Tibial artery (tissue), 4 donors: ENCODE measurements around the gene ITGB3.

Experiments used
- DNase-seq, 2 donors: peaks; one replicate each; pipeline ENCODE4 v3.0.0-alpha.2; 2019
- H3K27ac ChIP-seq, 2 donors: fragments of 200-600 bp; sonication (generic) in 1 of 2; 1 replicate in 1 of 2; 2 replicates in 1 of 2; pipeline ENCODE4 v1.5.1; 2018 to 2019; ENCODE audit warnings: mild to moderate bottlenecking in 1 of 2
- H3K27me3 ChIP-seq, 2 donors: fragments of 200-600 bp; sonication (generic) in 1 of 2; one replicate each; pipeline versions ENCODE4 v1.5.1 to v1.6.0; 2016 to 2019
- H3K36me3 ChIP-seq, 3 donors: fragments of 200-600 bp; sonication (generic) in 2 of 3; one replicate each; pipeline ENCODE4 v1.5.1; 2016 to 2019; ENCODE audit warnings: mild to moderate bottlenecking in 2 of 3
- H3K4me1 ChIP-seq, 4 donors: fragments of 200-600 bp; sonication (generic) in 2 of 4; 1 replicate in 3 of 4; 2 replicates in 1 of 4; pipeline ENCODE4 v1.5.1; 2016 to 2019
- H3K4me3 ChIP-seq, 2 donors: fragments of 200-600 bp; sonication (generic) in 1 of 2; 1 replicate in 1 of 2; 2 replicates in 1 of 2; pipeline ENCODE4 v1.5.1; 2018 to 2019; ENCODE audit warnings: mild to moderate bottlenecking in 2 of 2
- H3K9me3 ChIP-seq, 3 donors: fragments of 200-600 bp; sonication (generic) in 1 of 3; one replicate each; pipeline ENCODE4 v1.5.1; 2016 to 2019
- CTCF ChIP-seq, 2 experiments: fragments of 200-600 bp in 1 of 2; fragments of 450-650 bp in 1 of 2; IDR thresholded peaks; one replicate each; pipeline ENCODE4 v1.5.1; 2017 to 2019; ENCODE audit warnings: antibody characterized with exemption in 2 of 2, mild to moderate bottlenecking in 1 of 2, moderate library complexity in 1 of 2
- intact Hi-C: fragments of 100-400 bp; cut with DNase I; formaldehyde crosslinking; loops from one replicate; pipeline ENCODE4 v1.15.0; 2023; ENCODE audit warnings: low total_unique reads

Gene ITGB3

GRCh38 chr17:47295874-47296255 is 42.2 kb downstream of the ITGB3 start:
- Histone ChIP-seq H3K4me1 (peaks cover 0 to 61% (median 38%) of the 10 kb centered on the region in 4 donors), H3K4me3 (no peak overlapping the region), H3K27me3 (no peaks in the 10 kb centered on the region), H3K9me3 (no peaks in the 10 kb centered on the region), H3K27ac (peak overlapping the region; percentile 81 to 86), H3K36me3 (peaks cover 17 to 43% (median 25%) of the 10 kb centered on the region in 3 donors)
- intact Hi-C loops = no loop called here
- DNase-seq = no peak
- TF ChIP-seq CTCF (IDR thresholded peaks at IDR 0.05) = no peak

GRCh38 chr17:47297661-47298400 is 44.2 kb downstream of the ITGB3 start:
- peaks cover 26 to 44% (median 29%) of the 10 kb centered on the region in 3 donors for H3K36me3 ChIP-seq
- intact Hi-C loops = no loop called here

GRCh38 chr17:47298712-47299111 is 45.1 kb downstream of the ITGB3 start:
- DNase-seq = no peak
- no peak for TF ChIP-seq CTCF (IDR thresholded peaks at IDR 0.05)
- Histone ChIP-seq H3K36me3 (peaks cover 31 to 48% (median 36%) of the 10 kb centered on the region in 3 donors), H3K4me3 (no peak overlapping the region), H3K9me3 (no peaks in the 10 kb centered on the region), H3K4me1 (peaks cover 0 to 56% (median 37%) of the 10 kb centered on the region in 4 donors), H3K27ac (peak overlapping the region; percentile 30 to 48), H3K27me3 (no peaks in the 10 kb centered on the region)
- intact Hi-C loops = no loop called here

More at GRCh38 chr17:47297661-47298400, 44.2 kb downstream of the ITGB3 start:
- DNase-seq = no peak
- TF ChIP-seq CTCF (IDR thresholded peaks at IDR 0.05) = no peak
- H3K27me3 ChIP-seq = no peaks in the 10 kb centered on the region
- H3K27ac ChIP-seq = peak overlapping the region in 1 of 2 donors; percentile 86
- H3K9me3 ChIP-seq = no peaks in the 10 kb centered on the region
- H3K4me1 ChIP-seq = peaks cover 0 to 61% (median 38%) of the 10 kb centered on the region in 4 donors
- no peak overlapping the region for H3K4me3 ChIP-seq

- H3K36me3 ChIP-seq = peaks cover 31 to 54% (median 43%) of the 10 kb centered on the region in 3 donors
- no peaks in the 10 kb centered on the region for H3K27me3 ChIP-seq
- peak overlapping the region; percentile 30 to 48 for H3K27ac ChIP-seq
- no peak for DNase-seq
- H3K4me3 ChIP-seq = no peak overlapping the region
- intact Hi-C loops = no loop called here
- H3K4me1 ChIP-seq = peaks cover 0 to 54% (median 33%) of the 10 kb centered on the region in 4 donors
- no peaks in the 10 kb centered on the region for H3K9me3 ChIP-seq
- no peak for TF ChIP-seq CTCF (IDR thresholded peaks at IDR 0.05)
Measured at GRCh38 chr17:47299239-47299910, 45.7 kb downstream of the ITGB3 start.

- peaks cover 3 to 54% (median 29%) of the 10 kb centered on the region in 4 donors for H3K4me1 ChIP-seq
- no peak for DNase-seq
- intact Hi-C loops = no loop called here
- no peaks in the 10 kb centered on the region for H3K27me3 ChIP-seq
- H3K36me3 ChIP-seq = peaks cover 31 to 59% (median 44%) of the 10 kb centered on the region in 3 donors
- H3K27ac ChIP-seq = no peak overlapping the region
- H3K9me3 ChIP-seq = no peaks in the 10 kb centered on the region
- TF ChIP-seq CTCF (IDR thresholded peaks at IDR 0.05) = no peak
- H3K4me3 ChIP-seq = no peak overlapping the region
Measured at GRCh38 chr17:47300718-47301117, 47.1 kb downstream of the ITGB3 start.
